Liver (tissue), 9 donors: Measurements from ENCODE around the gene EXOC3L2. TPM values are rescaled to one million over a fixed set of nuclear protein-coding genes. Genes with fewer than 3 reads are reported as not detected.

ENCODE experiments used
- DNase-seq: peaks from one replicate; pipeline ENCODE4 v3.0.0-alpha.2; 2017; ENCODE audit warnings: low spot score
- H3K27ac ChIP-seq, 2 donors: one replicate each; pipeline ENCODE4 v1.7.0; 2013; ENCODE audit warnings: inconsistent platforms in 2 of 2, low read length in 2 of 2, control low read depth in 1 of 2, low read depth in 1 of 2, mild to moderate bottlenecking in 1 of 2
- H3K27me3 ChIP-seq, 4 donors: one replicate each; pipeline versions ENCODE4 v1.6.1 to v1.7.0; 2013; ENCODE audit warnings: low read length in 3 of 4, inconsistent platforms in 1 of 4, mild to moderate bottlenecking in 1 of 4, moderate library complexity in 1 of 4; ENCODE audit not compliant: control insufficient read depth in 4 of 4, insufficient read depth in 4 of 4
- H3K36me3 ChIP-seq, 4 donors: one replicate each; pipeline versions ENCODE4 v1.6.1 to v1.7.0; 2013; ENCODE audit warnings: low read length in 3 of 4, mild to moderate bottlenecking in 3 of 4, low read depth in 1 of 4, moderate library complexity in 1 of 4; ENCODE audit not compliant: control insufficient read depth in 4 of 4, insufficient read depth in 3 of 4
- H3K4me1 ChIP-seq, 4 donors: one replicate each; pipeline versions ENCODE4 v1.6.1 to v1.7.0; 2013; ENCODE audit warnings: low read length in 3 of 4, mild to moderate bottlenecking in 3 of 4, moderate library complexity in 1 of 4; ENCODE audit not compliant: control insufficient read depth in 4 of 4, insufficient read depth in 4 of 4
- H3K4me3 ChIP-seq, 3 donors: one replicate each; pipeline versions ENCODE4 v1.6.1 to v1.7.0; 2013; ENCODE audit warnings: low read length in 3 of 3, control low read depth in 1 of 3, low read depth in 1 of 3, mild to moderate bottlenecking in 1 of 3
- H3K9ac ChIP-seq, 2 donors: one replicate each; pipeline ENCODE4 v1.7.0; 2013; ENCODE audit warnings: low read length in 2 of 2, mild to moderate bottlenecking in 2 of 2, moderate library complexity in 2 of 2, control low read depth in 1 of 2, low read depth in 1 of 2
- H3K9me3 ChIP-seq, 4 donors: one replicate each; pipeline versions ENCODE4 v1.6.1 to v1.7.0; 2013; ENCODE audit warnings: low read length in 3 of 4; ENCODE audit not compliant: control insufficient read depth in 4 of 4
- EGR1 ChIP-seq, 2 donors: IDR thresholded peaks; 2 replicates each; pipeline ENCODE4 v1.6.1; 2016 to 2018; ENCODE audit warnings: antibody characterized with exemption in 2 of 2, low read depth in 2 of 2
- FOXA1 ChIP-seq: IDR thresholded peaks from 2 replicates; pipeline ENCODE4 v1.6.1; 2016; ENCODE audit warnings: antibody characterized with exemption
- FOXA2 ChIP-seq: IDR thresholded peaks from 2 replicates; pipeline ENCODE4 v1.6.1; 2016; ENCODE audit warnings: antibody characterized with exemption
- GABPA ChIP-seq, 2 donors: IDR thresholded peaks in 1 of 2; conservative IDR thresholded peaks in 1 of 2; 2 replicates each; pipeline ENCODE4 v1.6.1; 2016; ENCODE audit warnings: antibody characterized with exemption in 2 of 2, mild to moderate bottlenecking in 1 of 2, moderate library complexity in 1 of 2
- HNF4A ChIP-seq, 2 donors: conservative IDR thresholded peaks; 2 replicates each; pipeline ENCODE4 v1.6.1; 2016; ENCODE audit warnings: antibody characterized with exemption in 2 of 2, mild to moderate bottlenecking in 2 of 2
- HNF4G ChIP-seq: IDR thresholded peaks from 2 replicates; pipeline ENCODE4 v1.6.1; 2016; ENCODE audit warnings: antibody characterized with exemption
- JUND ChIP-seq, 2 donors: IDR thresholded peaks; 2 replicates each; pipeline ENCODE4 v1.6.1; 2016; ENCODE audit warnings: antibody characterized with exemption in 2 of 2
- NR2F2 ChIP-seq: IDR thresholded peaks from 2 replicates; pipeline ENCODE4 v1.6.1; 2016; ENCODE audit warnings: antibody characterized with exemption
- RAD21 ChIP-seq, 2 donors: IDR thresholded peaks; 2 replicates each; pipeline ENCODE4 v1.6.1; 2016; ENCODE audit warnings: antibody characterized with exemption in 2 of 2, mild to moderate bottlenecking in 2 of 2
- RXRA ChIP-seq, 2 donors: IDR thresholded peaks; 2 replicates each; pipeline ENCODE4 v1.6.1; 2017 to 2018; ENCODE audit warnings: antibody characterized with exemption in 2 of 2, mild to moderate bottlenecking in 1 of 2
- SP1 ChIP-seq: IDR thresholded peaks from 2 replicates; pipeline ENCODE4 v1.6.1; 2018; ENCODE audit warnings: antibody characterized with exemption, mild to moderate bottlenecking
- TAF1 ChIP-seq: conservative IDR thresholded peaks from 2 replicates; pipeline ENCODE4 v1.6.1; 2016; ENCODE audit warnings: antibody characterized with exemption, mild to moderate bottlenecking
- YY1 ChIP-seq: IDR thresholded peaks from 2 replicates; pipeline ENCODE4 v1.6.1; 2016; ENCODE audit warnings: antibody characterized with exemption, mild to moderate bottlenecking
- WGBS: extraction: QIAGEN DNeasy Blood & Tissue Kit; methylation state at CpG from one replicate; pipeline ENCODE4 v1.1.7; 2013; 5-methylcytosine and 5-hydroxymethylcytosine counted together
- polyA plus RNA-seq, 2 donors: library from polyadenylated mRNA; stranded (reverse) in 1 of 2; unstranded in 1 of 2; fragments of 200-250 nt in 1 of 2; fragments of >200 nt in 1 of 2; fragmentation: Nextera tagmentation in 1 of 2; extraction: Ambion mirVana in 1 of 2; gene quantifications; one replicate each; pipeline versions ENCODE4 v1.2.1 to v1.2.3, GENCODE V29; 2013 to 2015
- total RNA-seq, 2 donors: library from RNA; depleted of rRNA; stranded (reverse); fragments of >200 nt; gene quantifications; one replicate each; pipeline ENCODE4 v1.2.3, GENCODE V29; 2014
- TF ChIP-seq, protein P1 (sequence below): IDR thresholded peaks from 2 replicates; pipeline ENCODE4 v1.6.1; 2016; ENCODE audit warnings: antibody characterized with exemption
- TF ChIP-seq, protein P2 (sequence below): IDR thresholded peaks from 2 replicates; pipeline ENCODE4 v1.6.1; 2016; ENCODE audit warnings: antibody characterized with exemption
- TF ChIP-seq, protein P3 (sequence below): fragments of 150-350 bp; IDR thresholded peaks from 2 replicates; pipeline ENCODE4 v1.5.1; 2017; ENCODE audit warnings: improper control_type of control experiment, low read depth, low read length; ENCODE audit not compliant: missing input control
- TF ChIP-seq, protein P4 (sequence below): IDR thresholded peaks from 2 replicates; pipeline ENCODE4 v1.6.1; 2016; ENCODE audit warnings: antibody characterized with exemption, mild to moderate bottlenecking
- TF ChIP-seq, protein P5 (sequence below): IDR thresholded peaks from 2 replicates; pipeline ENCODE4 v1.6.1; 2016; ENCODE audit warnings: antibody characterized with exemption
- donor health status: healthy.
- donor health status: healthy.
- donor health status: healthy.
- donor health status: healthy.
- donor health status: healthy.

EXOC3L2 gene
- total and polyA plus RNA-seq, 4 donors: 1.3 to 7.3 (median 4.1) TPM

DNA sequence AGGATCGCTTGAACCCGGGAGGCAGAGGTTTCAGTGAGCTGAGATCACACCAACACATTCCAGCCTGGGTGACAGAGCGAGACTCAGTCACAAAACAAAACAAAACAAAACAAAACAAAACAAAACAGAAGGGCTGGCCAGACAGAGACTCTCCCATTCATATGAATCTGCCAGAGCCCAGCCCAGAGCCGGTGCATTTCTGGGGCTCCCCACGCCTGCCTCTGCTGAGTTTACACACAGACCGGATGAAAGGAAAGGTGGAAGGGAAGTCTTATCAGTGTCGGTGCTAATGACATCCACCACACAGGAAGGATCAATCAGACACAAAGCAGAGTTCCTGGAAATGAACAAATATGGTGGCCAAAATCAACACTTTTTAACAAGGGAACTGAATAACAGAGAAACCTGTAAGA lies 74.0 kb downstream of the EXOC3L2 start:
- no peak for DNase-seq
- TF ChIP-seq YY1: no peak
- no peak for TF ChIP-seq FOXA2
- TF ChIP-seq GABPA (IDR thresholded peaks at IDR 0.05 in 1 of 2, conservative IDR thresholded peaks at IDR 0.05 in 1 of 2): no peak
- no peak for TF ChIP-seq EGR1 (IDR thresholded peaks at IDR 0.05; ENCODE audit: low read depth in 2 of 2)
- TF ChIP-seq SP1: no peak
- TF ChIP-seq, protein P1, sequence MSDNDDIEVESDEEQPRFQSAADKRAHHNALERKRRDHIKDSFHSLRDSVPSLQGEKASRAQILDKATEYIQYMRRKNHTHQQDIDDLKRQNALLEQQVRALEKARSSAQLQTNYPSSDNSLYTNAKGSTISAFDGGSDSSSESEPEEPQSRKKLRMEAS: no peak
- TF ChIP-seq, protein P2, sequence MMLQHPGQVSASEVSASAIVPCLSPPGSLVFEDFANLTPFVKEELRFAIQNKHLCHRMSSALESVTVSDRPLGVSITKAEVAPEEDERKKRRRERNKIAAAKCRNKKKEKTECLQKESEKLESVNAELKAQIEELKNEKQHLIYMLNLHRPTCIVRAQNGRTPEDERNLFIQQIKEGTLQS: no peak
- TF ChIP-seq, protein P3, sequence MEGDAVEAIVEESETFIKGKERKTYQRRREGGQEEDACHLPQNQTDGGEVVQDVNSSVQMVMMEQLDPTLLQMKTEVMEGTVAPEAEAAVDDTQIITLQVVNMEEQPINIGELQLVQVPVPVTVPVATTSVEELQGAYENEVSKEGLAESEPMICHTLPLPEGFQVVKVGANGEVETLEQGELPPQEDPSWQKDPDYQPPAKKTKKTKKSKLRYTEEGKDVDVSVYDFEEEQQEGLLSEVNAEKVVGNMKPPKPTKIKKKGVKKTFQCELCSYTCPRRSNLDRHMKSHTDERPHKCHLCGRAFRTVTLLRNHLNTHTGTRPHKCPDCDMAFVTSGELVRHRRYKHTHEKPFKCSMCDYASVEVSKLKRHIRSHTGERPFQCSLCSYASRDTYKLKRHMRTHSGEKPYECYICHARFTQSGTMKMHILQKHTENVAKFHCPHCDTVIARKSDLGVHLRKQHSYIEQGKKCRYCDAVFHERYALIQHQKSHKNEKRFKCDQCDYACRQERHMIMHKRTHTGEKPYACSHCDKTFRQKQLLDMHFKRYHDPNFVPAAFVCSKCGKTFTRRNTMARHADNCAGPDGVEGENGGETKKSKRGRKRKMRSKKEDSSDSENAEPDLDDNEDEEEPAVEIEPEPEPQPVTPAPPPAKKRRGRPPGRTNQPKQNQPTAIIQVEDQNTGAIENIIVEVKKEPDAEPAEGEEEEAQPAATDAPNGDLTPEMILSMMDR: no peak
- TF ChIP-seq, protein P4, sequence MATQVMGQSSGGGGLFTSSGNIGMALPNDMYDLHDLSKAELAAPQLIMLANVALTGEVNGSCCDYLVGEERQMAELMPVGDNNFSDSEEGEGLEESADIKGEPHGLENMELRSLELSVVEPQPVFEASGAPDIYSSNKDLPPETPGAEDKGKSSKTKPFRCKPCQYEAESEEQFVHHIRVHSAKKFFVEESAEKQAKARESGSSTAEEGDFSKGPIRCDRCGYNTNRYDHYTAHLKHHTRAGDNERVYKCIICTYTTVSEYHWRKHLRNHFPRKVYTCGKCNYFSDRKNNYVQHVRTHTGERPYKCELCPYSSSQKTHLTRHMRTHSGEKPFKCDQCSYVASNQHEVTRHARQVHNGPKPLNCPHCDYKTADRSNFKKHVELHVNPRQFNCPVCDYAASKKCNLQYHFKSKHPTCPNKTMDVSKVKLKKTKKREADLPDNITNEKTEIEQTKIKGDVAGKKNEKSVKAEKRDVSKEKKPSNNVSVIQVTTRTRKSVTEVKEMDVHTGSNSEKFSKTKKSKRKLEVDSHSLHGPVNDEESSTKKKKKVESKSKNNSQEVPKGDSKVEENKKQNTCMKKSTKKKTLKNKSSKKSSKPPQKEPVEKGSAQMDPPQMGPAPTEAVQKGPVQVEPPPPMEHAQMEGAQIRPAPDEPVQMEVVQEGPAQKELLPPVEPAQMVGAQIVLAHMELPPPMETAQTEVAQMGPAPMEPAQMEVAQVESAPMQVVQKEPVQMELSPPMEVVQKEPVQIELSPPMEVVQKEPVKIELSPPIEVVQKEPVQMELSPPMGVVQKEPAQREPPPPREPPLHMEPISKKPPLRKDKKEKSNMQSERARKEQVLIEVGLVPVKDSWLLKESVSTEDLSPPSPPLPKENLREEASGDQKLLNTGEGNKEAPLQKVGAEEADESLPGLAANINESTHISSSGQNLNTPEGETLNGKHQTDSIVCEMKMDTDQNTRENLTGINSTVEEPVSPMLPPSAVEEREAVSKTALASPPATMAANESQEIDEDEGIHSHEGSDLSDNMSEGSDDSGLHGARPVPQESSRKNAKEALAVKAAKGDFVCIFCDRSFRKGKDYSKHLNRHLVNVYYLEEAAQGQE: no peak
- no peak for TF ChIP-seq NR2F2
- TF ChIP-seq, protein P5, sequence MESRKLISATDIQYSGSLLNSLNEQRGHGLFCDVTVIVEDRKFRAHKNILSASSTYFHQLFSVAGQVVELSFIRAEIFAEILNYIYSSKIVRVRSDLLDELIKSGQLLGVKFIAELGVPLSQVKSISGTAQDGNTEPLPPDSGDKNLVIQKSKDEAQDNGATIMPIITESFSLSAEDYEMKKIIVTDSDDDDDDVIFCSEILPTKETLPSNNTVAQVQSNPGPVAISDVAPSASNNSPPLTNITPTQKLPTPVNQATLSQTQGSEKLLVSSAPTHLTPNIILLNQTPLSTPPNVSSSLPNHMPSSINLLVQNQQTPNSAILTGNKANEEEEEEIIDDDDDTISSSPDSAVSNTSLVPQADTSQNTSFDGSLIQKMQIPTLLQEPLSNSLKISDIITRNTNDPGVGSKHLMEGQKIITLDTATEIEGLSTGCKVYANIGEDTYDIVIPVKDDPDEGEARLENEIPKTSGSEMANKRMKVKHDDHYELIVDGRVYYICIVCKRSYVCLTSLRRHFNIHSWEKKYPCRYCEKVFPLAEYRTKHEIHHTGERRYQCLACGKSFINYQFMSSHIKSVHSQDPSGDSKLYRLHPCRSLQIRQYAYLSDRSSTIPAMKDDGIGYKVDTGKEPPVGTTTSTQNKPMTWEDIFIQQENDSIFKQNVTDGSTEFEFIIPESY: no peak
- no peak for TF ChIP-seq FOXA1
- TF ChIP-seq RAD21 (IDR thresholded peaks at IDR 0.05): no peak
- no peak for TF ChIP-seq HNF4G
- TF ChIP-seq HNF4A (conservative IDR thresholded peaks at IDR 0.05): no peak
- TF ChIP-seq TAF1: no peak
- TF ChIP-seq RXRA (IDR thresholded peaks at IDR 0.05): no peak
- TF ChIP-seq JUND (IDR thresholded peaks at IDR 0.05): no peak
- WGBS: 57% methylated on average over 7 of the region's 7 CpGs
- H3K36me3 ChIP-seq: no peaks in the 10 kb centered on the region
- H3K27me3 ChIP-seq: no peaks in the 10 kb centered on the region
- H3K9ac ChIP-seq: no peak overlapping the region
- no peak overlapping the region for H3K27ac ChIP-seq
- H3K4me1 ChIP-seq: peaks cover 0 to 4% (median 0%) of the 10 kb centered on the region in 4 donors
- no peak overlapping the region for H3K4me3 ChIP-seq
- no peaks in the 10 kb centered on the region for H3K9me3 ChIP-seq
